K562 (cell line): ENCODE results near the gene RNF138. TPM values are rescaled to one million over a fixed set of nuclear protein-coding genes. Genes with fewer than 3 reads are reported as not detected.
A peak's percentile ranks its signal among the peaks of the same experiment; 100 is the strongest.

Experiments used
- CHD4 ChIP-seq: fragments of 200-600 bp; sonication (generic); IDR thresholded peaks from 3 replicates; pipeline ENCODE4 v1.6.1; 2012; ENCODE audit warnings: low read depth, mild to moderate bottlenecking, mixed read lengths, low read length, inconsistent platforms; ENCODE audit not compliant: insufficient read depth, insufficient replicate concordance, poor library complexity, severe bottlenecking
- CHD7 ChIP-seq: fragments of 200-600 bp; sonication (generic); IDR thresholded peaks from one replicate; pipeline ENCODE4 v1.6.1; 2012; ENCODE audit warnings: mild to moderate bottlenecking, low read depth, low read length, inconsistent platforms
- FOXJ3 ChIP-seq: sonication (generic); formaldehyde crosslinking; IDR thresholded peaks from 2 replicates; pipeline ENCODE4 v1.4.0; 2020; ENCODE audit warnings: mild to moderate bottlenecking, missing genetic modification reagents
- GTF2F1 ChIP-seq: IDR thresholded peaks from 2 replicates; pipeline ENCODE4 v1.6.1; 2011; ENCODE audit warnings: low read depth, low read length, improper control_type of control experiment
- MCM2 ChIP-seq: fragments of 450-650 bp; IDR thresholded peaks from 2 replicates; pipeline ENCODE4 v1.6.1; 2017; ENCODE audit warnings: low read depth, mild to moderate bottlenecking
- PURB ChIP-seq: sonication (generic); formaldehyde crosslinking; IDR thresholded peaks from 2 replicates; pipeline ENCODE4 v1.9.0; 2021; ENCODE audit warnings: low read depth, mild to moderate bottlenecking, missing genetic modification reagents
- RBM15 ChIP-seq: fragments of 200-400 bp; formaldehyde crosslinking; IDR thresholded peaks from 2 replicates; pipeline ENCODE4 v1.6.1; 2018; ENCODE audit warnings: mild to moderate bottlenecking, low read length, moderate library complexity; ENCODE audit not compliant: insufficient read depth
- SIN3A ChIP-seq, 2 experiments: fragments of 150-350 bp in 1 of 2; IDR thresholded peaks; 2 replicates each; pipeline ENCODE4 v1.6.1; 2011 to 2016; ENCODE audit warnings: borderline replicate concordance in 2 of 2, low read depth in 2 of 2, low read length in 2 of 2, mild to moderate bottlenecking in 2 of 2, moderate library complexity in 2 of 2; ENCODE audit not compliant: control insufficient read depth in 1 of 2
- THAP12 ChIP-seq: fragments of 250-450 bp; sonication (Bioruptor Pico); IDR thresholded peaks from 2 replicates; pipeline ENCODE4 v1.9.0; 2021; ENCODE audit warnings: mild to moderate bottlenecking, inconsistent platforms
- ZNF280A ChIP-seq: fragments of 450-650 bp; IDR thresholded peaks from 2 replicates; pipeline ENCODE4 v1.6.1; 2018; ENCODE audit warnings: mild to moderate bottlenecking, low read depth; ENCODE audit not compliant: partially characterized antibody
- ZNF717 ChIP-seq: fragments of 250-450 bp; sonication (Bioruptor Pico); IDR thresholded peaks from 2 replicates; pipeline ENCODE4 v1.5.0; 2021
- ZNF76 ChIP-seq: fragments of 250-450 bp; sonication (Bioruptor Pico); IDR thresholded peaks from 2 replicates; pipeline ENCODE4 v1.4.0; 2020; ENCODE audit warnings: mild to moderate bottlenecking, moderate library complexity, borderline replicate concordance
- polyA plus RNA-seq, 8 experiments: library from polyadenylated mRNA; depleted of rRNA in 4 of 8; stranded (reverse) in 5 of 8; unstranded in 3 of 8; fragments of >200 nt; fragmentation: Nextera tagmentation in 2 of 8; fragmentation: Illumina TruSeq in 1 of 8; extraction: Ambion mirVana in 2 of 8; extraction: Trizol in 1 of 8; gene quantifications; 2 replicates each; pipeline versions ENCODE4 v1.2.1 to v1.2.3, GENCODE V29; 2011 to 2014; ENCODE audit warnings: inconsistent platforms in 1 of 8, missing spikeins in 1 of 8
- total RNA-seq, 7 experiments: library from RNA; depleted of rRNA in 6 of 7; stranded (reverse); fragments of >200 nt in 6 of 7; fragmentation: Illumina TruSeq in 2 of 7; extraction: Trizol in 2 of 7; gene quantifications; 2 replicates each; pipeline versions ENCODE4 v1.2.1 to v1.2.3, GENCODE V29; 2011 to 2021; ENCODE audit warnings: low replicate concordance in 1 of 7

The RNF138 gene
- total and polyA plus RNA-seq, 9 of the 15 experiments (the other 6 are each of a cell fraction or from before 2014, with no cell fraction given) = 47.6 to 100 (median 62.5) TPM

- TF ChIP-seq ZNF717 (CRISPR knock-in tag) (no peak), RBM15 (no peak), PURB (CRISPR knock-in tag) (no peak), MCM2 (no peak), ZNF280A (no peak), GTF2F1 (no peak), SIN3A (IDR thresholded peaks at IDR 0.05; ENCODE audit: borderline replicate concordance in 2 of 2, control insufficient read depth in 1 of 2, low read depth in 2 of 2, low read length in 2 of 2) (peak in 1 of 2 experiments; percentile 47; a peak in 1 of 4 replicates), ZNF76 (CRISPR knock-in tag) (no peak), CHD7 (no peak), FOXJ3 (no peak), CHD4 (no peak), THAP12 (CRISPR knock-in tag) (no peak)
These were observed 1.4 kb downstream of the RNF138 start (continued) for GRCh38 chr18:32093102-32093511.
